CD4-positive, alpha-beta T cell treated with Interleukin-12 subunit alpha and Interleukin-12 subunit beta, for 1 hour (primary cell): ENCODE results near the gene SUN1.

Experiments
- DNase-seq: peaks from one replicate; pipeline ENCODE4 v3.0.0-alpha.2; 2020

SUN1 gene

DNA sequence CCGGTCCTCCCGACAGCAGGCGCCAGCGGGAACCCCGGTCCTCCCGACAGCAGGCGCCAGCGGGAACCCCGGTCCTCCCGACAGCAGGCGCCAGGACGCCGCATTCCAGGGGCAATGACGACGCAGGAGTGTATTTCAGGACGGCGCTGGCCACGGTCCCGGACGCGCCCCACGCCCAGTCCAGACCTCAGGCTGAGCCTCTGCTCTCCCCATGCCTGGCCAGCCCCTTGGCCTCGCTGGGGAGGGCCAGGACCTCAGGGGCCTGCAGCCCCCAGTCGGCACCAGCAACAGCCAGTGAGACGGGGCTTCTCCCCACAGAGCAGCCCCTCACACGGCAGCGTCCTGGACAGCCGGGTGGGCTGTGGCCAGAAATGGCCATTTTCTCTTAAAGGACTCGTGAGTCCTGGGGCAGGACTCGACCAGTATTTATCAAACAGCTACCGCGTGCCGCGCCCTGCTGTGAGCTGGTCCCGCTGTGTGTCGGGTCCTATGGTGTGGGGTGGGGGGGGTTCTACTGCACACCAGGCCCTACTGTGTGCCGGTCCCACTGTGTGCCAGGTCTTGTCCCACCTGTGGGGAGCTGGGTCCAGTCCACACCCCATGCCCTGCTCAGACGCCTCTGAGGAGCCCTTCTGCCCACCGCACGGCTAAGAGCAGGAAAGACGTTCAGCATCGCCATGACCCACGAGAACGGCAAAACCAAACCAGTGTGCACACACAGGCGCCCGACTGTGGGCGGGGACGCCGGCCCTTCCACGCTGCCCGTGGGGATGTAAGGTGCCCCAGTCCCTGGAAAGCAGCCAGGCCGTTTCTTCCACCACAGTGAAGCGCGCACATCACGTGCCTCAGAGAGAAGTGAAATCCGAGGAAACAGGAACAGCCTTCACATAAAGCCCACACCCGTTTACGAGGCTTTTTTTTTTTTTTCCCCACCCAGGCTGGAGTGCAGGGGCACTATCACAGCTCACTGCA lies 77.4 kb downstream of the SUN1 start:
- peak; percentile 43 for DNase-seq

DNA sequence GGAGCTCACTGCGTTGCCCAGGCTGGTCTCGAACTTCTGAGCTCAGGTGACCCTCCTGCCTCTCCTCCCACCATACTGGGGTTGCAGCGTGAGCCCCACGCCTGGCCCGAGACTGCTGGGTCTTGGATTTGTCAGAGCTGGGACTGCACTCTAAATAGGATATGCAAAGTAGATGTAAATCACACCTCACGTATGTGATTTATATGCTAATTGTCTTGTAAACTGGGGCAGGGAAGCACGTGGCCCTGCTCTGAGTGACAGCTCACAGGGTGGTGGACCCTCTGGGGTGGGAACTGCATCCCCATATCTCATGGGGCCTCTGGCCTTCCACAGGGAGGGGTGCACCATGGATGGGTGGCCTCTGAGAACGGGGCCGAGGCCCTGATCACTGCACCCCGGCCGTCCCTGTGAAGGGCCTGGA lies 78.2 kb downstream of the SUN1 start:
- no peak for DNase-seq

- DNase-seq: no peak
Measured at GRCh38 chr7:910931-911431, 78.7 kb downstream of the SUN1 start.

DNA sequence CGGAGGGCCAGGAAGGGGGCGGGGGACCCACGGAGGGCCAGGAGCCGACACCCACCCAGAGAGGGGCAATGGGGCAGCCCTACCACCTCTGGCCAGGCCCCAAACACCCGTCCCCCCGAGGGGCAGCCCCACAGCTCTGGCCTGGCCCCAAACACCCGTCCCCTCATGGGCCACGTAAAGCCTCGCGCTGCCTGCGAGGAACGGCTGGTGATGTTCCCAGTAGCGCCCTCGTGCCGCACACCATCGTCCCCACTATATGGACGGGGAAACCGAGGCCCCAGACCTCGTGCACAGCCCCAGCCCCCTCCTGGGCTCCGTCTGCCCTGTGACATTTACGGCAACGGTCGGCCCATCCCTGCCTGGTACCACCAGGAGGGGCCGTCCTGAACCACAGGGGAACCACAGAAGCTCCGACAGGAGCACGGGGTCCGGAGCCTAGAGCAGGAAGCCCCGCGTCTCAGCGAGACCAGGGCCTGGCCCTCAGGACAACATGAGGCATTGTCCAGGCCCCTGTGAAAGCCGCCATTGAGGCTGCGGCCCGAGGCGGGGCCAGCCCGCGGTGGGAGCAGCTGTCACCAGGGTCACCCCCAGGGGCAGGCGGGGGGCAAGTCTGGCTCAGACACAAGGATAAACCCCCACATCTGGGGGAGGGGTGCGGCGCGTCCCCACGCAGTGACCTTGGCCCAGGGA lies 79.7 kb downstream of the SUN1 start:
- DNase-seq: no peak

DNA sequence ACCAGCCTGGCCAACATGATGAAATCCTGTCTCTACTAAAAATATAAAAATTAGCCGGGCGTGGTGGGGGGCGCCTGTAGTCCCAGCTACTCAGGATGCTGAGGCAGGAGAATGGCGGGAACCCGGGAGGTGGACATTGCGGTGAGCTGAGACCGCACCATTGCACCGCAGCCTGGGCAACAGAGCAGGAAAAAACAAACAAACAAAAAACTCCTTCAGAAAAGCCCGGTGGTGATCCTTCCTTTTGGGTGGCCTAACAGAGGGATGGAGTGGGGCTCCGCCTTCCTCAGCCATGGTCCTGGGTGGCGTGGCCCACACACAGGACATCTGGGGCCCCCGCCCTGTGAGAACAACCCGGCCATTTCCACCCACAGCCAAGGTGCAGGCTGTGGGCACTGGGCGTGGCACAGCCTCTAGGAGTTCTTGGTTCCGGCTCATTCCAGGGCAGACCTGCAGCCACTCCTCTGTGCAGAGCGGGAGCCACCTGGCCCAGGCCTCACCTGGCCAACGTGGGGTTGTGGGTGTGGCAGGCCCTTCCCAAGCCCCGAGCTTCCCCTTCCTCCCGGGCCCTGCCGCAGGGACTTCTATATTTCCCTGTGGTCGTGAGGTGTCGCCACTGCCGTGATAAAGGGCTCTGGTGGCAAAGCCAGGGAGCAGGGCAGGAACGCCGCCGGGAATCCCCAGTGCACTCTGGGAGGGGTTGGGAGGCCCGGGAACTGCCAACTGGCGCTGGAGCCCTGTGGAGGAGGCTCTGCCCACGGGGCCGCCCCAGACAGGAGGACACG lies 81.7 kb downstream of the SUN1 start:
- DNase-seq: no peak

- DNase-seq: no peak
Measured at GRCh38 chr7:914521-915194, 82.4 kb downstream of the SUN1 start.

- DNase-seq: no peak
Measured at GRCh38 chr7:915291-916218, 83.3 kb downstream of the SUN1 start.

GRCh38 chr7:916291-916941 lies 84.1 kb downstream of the SUN1 start:
- no peak for DNase-seq

GRCh38 chr7:917255-918117 lies 85.2 kb downstream of the SUN1 start:
- no peak for DNase-seq

DNA sequence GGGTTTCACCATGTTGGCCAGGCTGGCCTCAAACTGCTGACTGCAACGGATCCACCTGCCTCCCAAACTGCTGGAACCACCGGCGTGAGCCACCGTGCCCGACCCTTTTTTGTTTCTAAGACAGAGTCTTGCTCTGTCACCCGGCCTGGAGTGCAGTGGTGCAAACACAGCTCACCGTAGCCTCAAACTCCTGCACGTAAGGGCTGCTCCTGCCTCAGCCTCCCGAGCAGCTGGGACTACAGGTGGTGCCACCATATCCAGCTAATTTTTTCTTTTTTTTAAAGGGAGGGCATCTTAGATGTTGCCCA lies 85.8 kb downstream of the SUN1 start:
- no peak for DNase-seq

DNA sequence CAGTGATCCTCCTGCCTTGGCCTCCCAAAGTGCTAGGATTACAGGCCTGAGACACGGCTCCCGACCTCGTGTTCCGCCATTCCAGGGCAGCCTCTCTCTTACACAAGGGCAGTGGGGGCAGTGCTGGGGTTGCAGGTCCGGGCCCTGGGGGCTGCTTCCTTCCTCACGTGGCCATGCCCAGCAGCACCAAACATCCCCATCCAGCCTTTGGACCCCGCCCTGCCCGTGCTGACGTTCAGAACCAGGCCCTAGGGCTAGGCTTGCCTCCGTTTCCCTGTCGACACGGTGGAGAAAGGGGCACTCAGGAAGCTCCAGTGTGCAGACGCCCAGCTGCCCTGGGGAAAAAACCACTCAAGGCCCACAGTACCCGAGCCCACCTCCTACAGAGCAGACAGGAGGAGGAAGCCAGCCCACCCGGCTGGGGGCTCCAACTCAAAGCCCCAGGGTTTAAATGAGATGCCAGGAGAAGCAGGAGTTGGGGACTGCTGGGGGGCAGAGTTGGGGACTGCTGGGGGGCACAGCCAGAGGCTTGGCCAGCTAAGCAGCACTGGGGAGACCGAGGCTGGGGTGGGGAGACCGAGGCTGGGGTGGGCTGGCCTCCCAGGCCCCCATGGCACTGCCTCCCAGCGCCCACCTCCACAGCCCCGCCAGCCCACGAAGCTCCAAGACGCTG lies 86.3 kb downstream of the SUN1 start:
- DNase-seq: no peak

DNA sequence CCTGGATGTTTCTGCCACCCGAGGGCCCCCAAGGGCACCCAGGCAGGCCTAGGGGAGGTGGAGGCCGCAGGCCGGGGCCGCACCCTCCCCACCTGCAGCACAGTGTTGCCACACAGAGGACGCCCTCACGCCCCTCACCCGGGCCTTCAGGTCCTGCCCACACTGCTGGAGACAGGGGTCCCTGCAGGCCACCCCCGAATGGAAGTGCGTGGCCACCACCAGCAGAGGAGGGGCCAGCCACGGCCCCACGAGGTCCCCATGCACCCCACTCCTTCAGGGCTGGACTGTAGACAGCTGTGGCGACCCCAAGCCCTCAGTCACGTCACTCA lies 86.8 kb downstream of the SUN1 start:
- DNase-seq: no peak

- DNase-seq: no peak
Measured at GRCh38 chr7:919924-920341, 87.7 kb downstream of the SUN1 start.

GRCh38 chr7:920351-921070 lies 88.2 kb downstream of the SUN1 start:
- DNase-seq: no peak

DNA sequence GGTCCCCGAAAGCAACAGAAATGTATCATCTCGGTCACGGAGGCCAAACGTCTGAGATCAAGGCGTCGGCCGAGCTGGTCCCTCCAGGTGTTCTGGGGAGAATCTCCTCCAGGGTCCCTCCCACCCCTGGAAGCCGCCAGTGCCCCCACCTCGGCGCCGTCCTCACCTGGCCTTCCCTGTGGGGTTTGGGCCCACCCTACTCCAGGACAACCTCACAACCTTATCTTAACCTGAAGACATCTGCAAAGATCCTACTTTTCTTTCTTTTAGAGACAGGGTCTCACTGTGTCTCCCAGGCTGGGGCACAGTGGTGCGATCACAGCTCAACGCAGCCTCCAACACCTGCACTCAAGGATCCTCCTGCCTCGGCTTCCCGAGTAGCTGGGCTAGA lies 88.8 kb downstream of the SUN1 start:
- DNase-seq: no peak

- no peak for DNase-seq
Measured at GRCh38 chr7:921581-922333, 89.5 kb downstream of the SUN1 start.

- peak; percentile 60 for DNase-seq
Measured at GRCh38 chr7:922334-923107, 90.2 kb downstream of the SUN1 start.
